Heart left ventricle (tissue), 16 donors: Measurements from ENCODE around the gene C1orf53. TPM values are rescaled to one million over a fixed set of nuclear protein-coding genes. Genes with fewer than 3 reads are reported as not detected.

Experiments
- ATAC-seq, 4 donors: fragments of 200-7000 bp; cut with Tn5 transposase; one replicate each; pipeline ENCODE4 v1.9.1; 2020 to 2022; ENCODE audit warnings: moderate library complexity in 4 of 4, mild to moderate bottlenecking in 3 of 4, moderate number of reproducible peaks in 1 of 4
- DNase-seq, 5 donors: peaks; one replicate each; pipeline ENCODE4 v3.0.0-alpha.2; 2020
- H3K27ac ChIP-seq, 12 donors: fragments of 200-600 bp; sonication (generic) in 4 of 12; one replicate each; pipeline versions ENCODE4 v1.5.0 to v1.8.0; 2016 to 2022; ENCODE audit warnings: mild to moderate bottlenecking in 2 of 12
- H3K27me3 ChIP-seq, 9 donors: fragments of 200-600 bp; sonication (generic) in 2 of 9; one replicate each; pipeline versions ENCODE4 v1.5.1 to v1.8.0; 2016 to 2022; ENCODE audit warnings: mild to moderate bottlenecking in 3 of 9
- H3K36me3 ChIP-seq, 9 donors: fragments of 200-600 bp; sonication (generic) in 2 of 9; one replicate each; pipeline versions ENCODE4 v1.5.0 to v1.8.0; 2018 to 2022; ENCODE audit warnings: mild to moderate bottlenecking in 2 of 9
- H3K4me1 ChIP-seq, 12 donors: fragments of 200-600 bp; sonication (generic) in 4 of 12; one replicate each; pipeline versions ENCODE4 v1.5.0 to v1.8.0; 2016 to 2022; ENCODE audit warnings: mild to moderate bottlenecking in 3 of 12
- H3K4me3 ChIP-seq, 12 donors: fragments of 200-600 bp; sonication (generic) in 4 of 12; one replicate each; pipeline versions ENCODE4 v1.5.0 to v1.8.0; 2017 to 2022; ENCODE audit warnings: mild to moderate bottlenecking in 9 of 12, moderate library complexity in 4 of 12
- H3K9me3 ChIP-seq, 12 donors: fragments of 200-600 bp; sonication (generic) in 4 of 12; one replicate each; pipeline versions ENCODE4 v1.5.0 to v1.8.0; 2016 to 2022; ENCODE audit warnings: mild to moderate bottlenecking in 1 of 12
- CTCF ChIP-seq, 12 donors: fragments of 200-600 bp; sonication (generic) in 4 of 12; IDR thresholded peaks; one replicate each; pipeline versions ENCODE4 v1.5.0 to v1.8.0; 2018 to 2022; ENCODE audit warnings: antibody characterized with exemption in 12 of 12, mild to moderate bottlenecking in 5 of 12
- POLR2A ChIP-seq, 2 donors: fragments of 450-650 bp; IDR thresholded peaks; one replicate each; pipeline ENCODE4 v1.6.1; 2017; ENCODE audit warnings: antibody characterized with exemption in 2 of 2, mild to moderate bottlenecking in 2 of 2, moderate library complexity in 2 of 2
- WGBS, 4 donors: extraction: QIAGEN DNeasy Blood & Tissue Kit in 2 of 4; methylation state at CpG; one replicate each; pipeline versions ENCODE4 v1.1.5 to v1.1.7; 2013 to 2018; 5-methylcytosine and 5-hydroxymethylcytosine counted together
- intact Hi-C, 10 donors: fragments of 100-400 bp; cut with DNase I; formaldehyde crosslinking; loops; one replicate each; pipeline versions ENCODE4 v1.11.1 to v1.14.2; 2022
- polyA plus RNA-seq, 2 donors: library from polyadenylated mRNA; stranded (reverse); fragments of 200-250 nt; gene quantifications; one replicate each; pipeline ENCODE4 v1.2.3, GENCODE V29; 2013
- total RNA-seq, 9 donors: library from RNA; depleted of rRNA in 2 of 9; stranded (reverse); fragments of >200 nt in 2 of 9; fragmentation: NEBNext Ultra II Directional in 3 of 9; extraction: Animal tissue kit (Norgen Biotek cat#: 25700) in 3 of 9; gene quantifications; one replicate each; pipeline versions ENCODE4 v1.1.0 to v1.2.4, GENCODE V29; 2016 to 2023
- donor health status: ischemic (EF 13 %, LVEDD 7.1; RV severe dilation, severe dysfunction).
- donor health status: healthy with polysubstance abuse.
- donor health status: DM: no; HTN: yes; CAD: no.
- donor health status: DM: no; HTN: no; CAD: no.
- donor health status: ischemic (EF 25% LVEDD 6.9; RV normal size, moderate dysfunction).
- donor health status: ischemic (EF 25% LVEDD 5.7; RV mildly dilated, moderate dysfunction).
- donor health status: healthy.
- donor health status: DM: yes; HTN: yes; CAD: no.
- donor health status: ischemic (EF 35%, LVEDD 5.7; RV mildly dilated, moderate dysfunction).
- donor health status: nonischemic (EF 11% LVEDD 7.7; RV severe dilation, severe dysfunction).
- donor health status: DM: yes; HTN: yes; CAD: no.
- donor health status: PGD.
- donor health status: ischemic (EF 29% LVEDD 5.4; RV normal size, mild dysfunction).
- donor health status: nonischemic (EF 23%, LVEDD 6.1; RV moderate dilation, normal function).

C1orf53 gene
- total and polyA plus RNA-seq, 11 donors, result 2.8 to 15.2 (median 6.8) TPM

GRCh38 chr1:197912739-197913494, 10.5 kb downstream of the C1orf53 start:
- H3K4me1 ChIP-seq, result peaks cover 0 to 68% (median 48%) of the 10 kb centered on the region in 12 donors
- no peak for DNase-seq
- no peak overlapping the region for H3K27ac ChIP-seq
- 7 to 15% (median 15%) methylated on average over 25 to 32 of the region's 32 CpGs for WGBS, 4 donors
- intact Hi-C loops, result no loop called here
- peaks cover 61 to 100% (median 100%) of the 10 kb centered on the region in 9 donors for H3K27me3 ChIP-seq
- no peak for ATAC-seq
- H3K4me3 ChIP-seq, result peak overlapping the region in 4 of 12 donors; percentile 8 to 27 (median 20)
- TF ChIP-seq POLR2A (IDR thresholded peaks at IDR 0.05) (no peak), CTCF (IDR thresholded peaks at IDR 0.05) (no peak)
- H3K36me3 ChIP-seq, result no peaks in the 10 kb centered on the region
- H3K9me3 ChIP-seq, result no peaks in the 10 kb centered on the region

- DNase-seq, result no peak
- TF ChIP-seq POLR2A (IDR thresholded peaks at IDR 0.05) (no peak), CTCF (IDR thresholded peaks at IDR 0.05) (no peak)
Measured at GRCh38 chr1:197913495-197914276, 11.3 kb downstream of the C1orf53 start.

GRCh38 chr1:197914510-197914909, 12.1 kb downstream of the C1orf53 start:
- no peaks in the 10 kb centered on the region for H3K36me3 ChIP-seq
- DNase-seq (peak in 1 of 5 donors; percentile 43), ATAC-seq (no peak)
- H3K27me3 ChIP-seq, result peaks cover 65 to 100% (median 100%) of the 10 kb centered on the region in 9 donors
- H3K27ac ChIP-seq, result no peak overlapping the region
- no peaks in the 10 kb centered on the region for H3K9me3 ChIP-seq
- TF ChIP-seq CTCF (IDR thresholded peaks at IDR 0.05), result no peak
- TF ChIP-seq POLR2A (IDR thresholded peaks at IDR 0.05), result no peak
- intact Hi-C loops, result no loop called here
- no peak overlapping the region for H3K4me3 ChIP-seq
- H3K4me1 ChIP-seq, result peaks cover 0 to 77% (median 57%) of the 10 kb centered on the region in 12 donors
- WGBS, 4 donors, result 13 to 30% (median 17%) methylated on average over 5 of the region's 5 CpGs

More at GRCh38 chr1:197913495-197914276, 11.3 kb downstream of the C1orf53 start:
- peaks cover 63 to 100% (median 100%) of the 10 kb centered on the region in 9 donors for H3K27me3 ChIP-seq
- peaks cover 0 to 75% (median 53%) of the 10 kb centered on the region in 12 donors for H3K4me1 ChIP-seq
- ATAC-seq, result no peak
- intact Hi-C loops, result no loop called here
- 27 to 44% (median 36%) methylated on average over 16 to 26 of the region's 26 CpGs for WGBS, 4 donors
- H3K27ac ChIP-seq, result no peak overlapping the region
- peak overlapping the region in 2 of 12 donors; percentile 2 to 16 for H3K4me3 ChIP-seq
- no peaks in the 10 kb centered on the region for H3K36me3 ChIP-seq
- no peaks in the 10 kb centered on the region for H3K9me3 ChIP-seq
